ENCODE measurements around the gene PHC2. TPM values are rescaled to one million over a fixed set of nuclear protein-coding genes. Genes with fewer than 3 reads are reported as not detected.
A peak's percentile ranks its signal among the peaks of the same experiment; 100 is the strongest.

Gene PHC2
- total and polyA plus RNA-seq, 9 of the 15 experiments (the other 6 are each of a cell fraction or from before 2014, with no cell fraction given) = 3.1 to 67.6 (median 34.6) TPM

- TF ChIP-seq ZNF318 (IDR thresholded peaks at IDR 0.05; ENCODE audit: borderline replicate concordance in 1 of 2, low read depth in 1 of 2) (peak in 1 of 2 experiments; percentile 32; a peak in 1 of 4 replicates), PHB2 (IDR thresholded peaks at IDR 0.05; ENCODE audit: low read depth) (no peak), TBP (optimal IDR thresholded peaks at IDR 0.05; ENCODE audit: low read depth, low read length) (no peak), ZNF175 (CRISPR knock-in tag; IDR thresholded peaks at IDR 0.05; ENCODE audit: low read depth) (0 out of 2 replicates have a peak, but pooled peaks have one; percentile 36), FOXA3 (CRISPR knock-in tag; conservative IDR thresholded peaks at IDR 0.05 in 1 of 2, IDR thresholded peaks at IDR 0.05 in 1 of 2) (peak; percentile 27 to 66; a peak in 3 of 4 replicates), ZHX1 (conservative IDR thresholded peaks at IDR 0.05; ENCODE audit: low read length) (no peak), EHMT2 (IDR thresholded peaks at IDR 0.05) (no peak), NR2C1 (IDR thresholded peaks at IDR 0.05) (no peak), NR2C1 (tag; IDR thresholded peaks at IDR 0.05) (peak; percentile 60), NBN (IDR thresholded peaks at IDR 0.05; ENCODE audit: low read depth) (no peak), KLF1 (tag; IDR thresholded peaks at IDR 0.05) (no peak), IRF9 (tag; IDR thresholded peaks at IDR 0.05) (no peak)
Measured at GRCh38 chr1:33433509-33434362, 2.8 kb upstream of the PHC2 start (continued).

Measured in K562 (cell line).